Hypothalamus (tissue), 51 donors: ENCODE data around the gene KIF26B.
A peak's percentile ranks its signal among the peaks of the same experiment; 100 is the strongest.

ENCODE experiments used
- DNase-seq, 51 donors: peaks; one replicate each; lab custom pipeline; 2025; lab: John Stamatoyannopoulos, UW

Gene KIF26B

DNA sequence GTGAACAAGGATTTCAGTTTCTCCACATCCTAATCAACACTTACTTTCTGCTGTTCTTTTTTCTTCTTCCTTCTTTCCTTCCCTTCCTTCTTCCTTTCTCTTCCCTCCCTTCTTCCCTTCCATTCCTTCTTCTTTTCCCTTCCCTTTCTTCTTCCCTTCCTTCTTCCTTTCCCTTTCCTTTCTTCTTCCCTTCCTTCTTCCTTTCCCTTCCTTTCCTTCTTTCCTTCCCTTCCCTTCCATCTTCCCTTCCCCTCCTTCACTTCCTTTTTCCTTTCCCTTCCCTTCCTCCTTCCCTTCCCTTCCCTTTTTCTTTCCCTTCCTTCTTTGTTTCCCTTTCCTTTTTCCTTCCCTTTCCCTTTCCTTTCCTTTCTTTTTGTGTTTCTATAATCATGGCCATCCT is 115.3 kb downstream of the KIF26B start:
- DNase-seq, result no peak

GRCh38 chr1:245270972-245271371 is 116.2 kb downstream of the KIF26B start:
- no peak for DNase-seq

DNA sequence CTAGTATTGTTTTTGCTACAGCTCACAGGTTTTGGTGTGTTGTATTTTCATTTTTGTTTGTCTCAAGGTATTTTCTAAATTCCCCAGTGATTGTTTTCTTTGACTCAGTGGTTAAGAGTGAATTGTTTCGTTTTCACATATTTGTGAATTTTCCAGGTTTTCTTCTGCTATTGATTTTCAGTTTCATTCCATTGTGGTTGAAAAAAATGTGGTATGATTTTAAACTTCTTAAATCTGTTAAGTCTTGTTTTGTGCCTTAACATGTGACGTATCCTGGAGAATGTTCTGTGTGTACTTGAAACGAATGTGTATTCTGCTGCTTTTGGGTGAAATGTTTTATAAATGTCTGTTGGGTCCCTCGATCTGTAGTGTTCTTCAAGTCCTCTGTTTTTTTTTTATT is 117.9 kb downstream of the KIF26B start:
- DNase-seq, result no peak

DNA sequence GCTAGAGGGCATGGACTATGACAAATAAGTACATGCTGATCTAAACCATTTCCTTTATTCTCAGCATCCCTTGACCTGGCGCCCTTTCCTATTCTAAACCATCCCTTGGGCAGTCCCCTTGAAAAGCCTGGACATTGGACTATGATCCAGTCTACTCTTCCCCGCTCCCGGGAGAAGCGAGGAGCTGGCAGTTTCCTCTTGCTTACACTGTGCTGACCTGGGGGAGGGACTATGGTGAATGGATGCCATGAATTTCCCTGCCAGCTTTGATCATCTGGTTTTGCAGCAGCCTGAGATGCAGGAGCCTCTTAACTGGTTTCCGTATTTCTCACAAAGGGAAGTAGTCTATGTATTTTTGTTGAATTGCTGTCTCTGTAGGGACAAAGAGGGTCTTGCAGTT is 121.7 kb downstream of the KIF26B start:
- no peak for DNase-seq

- no peak for DNase-seq
These were observed 122.5 kb downstream of the KIF26B start for GRCh38 chr1:245277276-245277675.

DNA sequence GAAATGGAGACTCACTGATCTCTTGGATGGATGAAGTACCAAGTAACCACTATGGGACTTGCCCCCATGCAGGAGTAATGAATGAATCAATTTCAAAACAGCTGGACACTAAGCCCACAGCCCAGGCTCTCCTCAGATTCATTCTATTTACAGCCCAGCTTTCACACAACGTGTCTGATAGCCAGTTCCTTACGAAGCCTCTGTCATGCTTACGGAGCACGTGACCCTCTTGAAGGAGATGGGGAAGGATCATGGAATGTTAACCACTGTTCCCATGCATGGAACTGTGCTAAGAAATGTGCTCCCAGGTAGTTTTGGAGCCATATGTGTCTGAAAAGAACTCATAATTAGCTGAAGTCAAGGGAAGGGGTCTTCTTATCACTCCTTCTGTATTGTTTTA is 124.1 kb downstream of the KIF26B start:
- DNase-seq, result no peak

- DNase-seq, result no peak
These were observed 124.6 kb downstream of the KIF26B start for GRCh38 chr1:245279346-245279745.

GRCh38 chr1:245283001-245283400 is 128.2 kb downstream of the KIF26B start:
- no peak for DNase-seq

DNA sequence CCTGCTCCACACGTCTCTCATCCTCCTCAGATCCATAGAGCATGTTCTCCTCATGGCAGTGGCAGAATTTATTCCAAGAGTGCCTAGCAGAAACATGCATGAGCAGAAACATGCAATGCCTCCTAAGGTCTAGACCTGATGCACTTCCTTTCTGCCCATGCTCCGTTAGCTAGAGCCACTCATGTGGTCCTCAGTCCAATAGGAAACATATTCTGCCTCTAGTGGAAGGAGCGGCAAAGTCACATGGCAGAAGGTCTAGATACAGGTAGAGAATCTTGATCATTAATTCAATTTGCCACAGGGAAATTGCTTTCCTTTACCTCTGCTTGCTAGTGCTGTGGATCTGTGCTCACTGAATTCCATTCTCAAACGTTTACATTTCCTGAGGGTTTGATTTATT is 130.4 kb downstream of the KIF26B start:
- DNase-seq, result no peak

DNA sequence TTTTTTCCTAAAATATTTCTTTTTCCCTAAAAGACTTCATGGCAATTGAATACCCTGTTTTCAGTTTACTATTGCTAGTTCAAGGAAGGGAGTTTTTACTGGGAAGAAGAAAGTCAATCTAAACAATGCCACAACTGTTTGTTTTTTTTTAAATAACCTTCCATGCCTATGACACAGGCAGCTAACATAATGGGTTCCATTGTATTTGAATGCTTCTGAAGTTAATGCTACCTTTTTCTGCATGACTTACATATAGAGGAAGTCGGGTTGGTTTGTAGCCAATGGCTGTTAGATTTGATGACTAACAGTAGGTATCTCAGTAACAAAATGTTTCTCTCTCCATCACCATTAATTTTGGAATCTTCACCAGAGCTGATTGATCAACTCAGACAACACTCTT is 134.0 kb downstream of the KIF26B start:
- DNase-seq, result no peak

DNA sequence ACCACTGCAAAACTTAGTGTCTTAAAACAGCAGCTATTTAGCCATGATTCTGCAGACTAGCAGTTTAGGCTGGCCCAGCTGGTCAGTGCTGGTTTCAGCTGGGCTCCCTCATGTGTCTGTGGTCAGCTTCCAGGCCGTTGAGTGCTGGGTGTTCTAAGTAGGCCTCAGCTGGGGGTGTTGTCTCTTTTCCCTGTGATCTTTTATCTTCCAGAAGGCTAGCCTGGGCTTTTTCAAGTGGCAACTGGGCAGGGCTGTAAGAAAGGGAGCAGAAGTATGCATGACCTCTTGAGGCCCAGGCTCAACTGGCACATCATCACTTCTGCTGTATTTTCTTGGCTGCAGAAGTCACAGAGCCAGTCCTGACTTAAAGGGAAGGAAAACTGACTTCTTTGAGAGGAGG is 136.1 kb downstream of the KIF26B start:
- DNase-seq, result no peak

- DNase-seq, result no peak
These were observed 136.6 kb downstream of the KIF26B start for GRCh38 chr1:245291351-245291750.

DNA sequence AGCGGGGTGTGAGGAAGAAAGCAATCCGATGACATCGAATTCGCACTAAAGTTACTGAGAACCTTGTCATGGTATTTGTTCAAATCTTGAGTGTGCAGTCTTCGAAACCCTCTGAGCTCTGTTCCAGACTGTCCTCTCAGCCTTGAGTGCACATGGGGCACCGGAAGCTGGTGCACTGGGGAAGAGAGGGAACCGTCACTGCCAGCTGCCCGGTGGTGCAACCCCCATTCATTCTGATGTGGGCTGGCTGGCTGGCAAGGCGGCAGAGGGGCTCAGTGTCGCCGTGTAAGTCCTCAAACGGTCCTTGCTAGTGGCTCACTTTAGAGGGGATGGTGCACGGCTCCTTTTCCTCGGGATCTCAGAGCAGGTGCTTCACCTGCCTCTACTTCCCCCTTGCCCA is 137.4 kb downstream of the KIF26B start:
- no peak for DNase-seq

DNA sequence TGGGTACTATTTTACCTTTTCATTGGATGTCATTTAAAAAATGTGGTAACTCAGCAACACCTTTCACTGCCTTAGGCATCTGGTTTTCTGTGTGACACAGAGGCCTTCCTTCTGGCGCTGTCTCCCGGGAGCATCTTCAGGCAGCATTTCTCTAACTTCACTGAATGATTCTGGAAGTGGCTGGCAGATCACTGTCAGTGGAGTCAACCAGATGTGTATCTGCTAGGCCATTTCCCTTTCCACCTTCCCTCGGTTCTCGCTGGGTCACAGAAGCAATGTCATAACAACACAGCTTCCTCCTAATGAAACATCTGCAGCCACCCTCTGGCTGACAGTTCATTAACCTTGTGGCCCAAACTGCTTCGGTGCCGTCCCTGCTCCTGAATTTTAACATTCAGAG is 137.8 kb downstream of the KIF26B start:
- DNase-seq, result no peak

- DNase-seq, result no peak
These were observed 139.2 kb downstream of the KIF26B start for GRCh38 chr1:245294020-245294419.

DNA sequence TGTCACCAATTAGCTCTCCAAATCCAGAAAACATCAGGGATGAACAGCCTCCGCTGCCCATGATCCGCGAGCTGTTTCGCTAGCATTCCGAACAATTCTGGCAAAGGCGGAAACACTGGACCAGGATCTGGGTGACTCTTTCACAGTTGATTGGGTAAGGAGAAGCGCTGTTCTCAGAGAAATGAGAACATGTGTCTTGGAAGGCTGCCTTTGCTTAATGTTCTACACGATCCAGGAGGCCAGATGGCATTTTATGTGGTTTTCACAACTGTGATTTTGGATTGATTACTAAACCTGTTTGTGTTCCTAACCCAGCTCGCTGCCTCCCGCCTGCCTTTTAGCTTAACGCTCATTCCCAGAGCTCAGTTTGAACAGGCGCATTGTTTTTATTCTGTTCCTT is 144.0 kb downstream of the KIF26B start:
- DNase-seq, result peak in 11 of 51 donors; percentile 4 to 59 (median 10)

GRCh38 chr1:245301162-245301580 is 146.4 kb downstream of the KIF26B start:
- DNase-seq, result no peak

GRCh38 chr1:245301921-245302320 is 147.1 kb downstream of the KIF26B start:
- DNase-seq, result no peak

DNA sequence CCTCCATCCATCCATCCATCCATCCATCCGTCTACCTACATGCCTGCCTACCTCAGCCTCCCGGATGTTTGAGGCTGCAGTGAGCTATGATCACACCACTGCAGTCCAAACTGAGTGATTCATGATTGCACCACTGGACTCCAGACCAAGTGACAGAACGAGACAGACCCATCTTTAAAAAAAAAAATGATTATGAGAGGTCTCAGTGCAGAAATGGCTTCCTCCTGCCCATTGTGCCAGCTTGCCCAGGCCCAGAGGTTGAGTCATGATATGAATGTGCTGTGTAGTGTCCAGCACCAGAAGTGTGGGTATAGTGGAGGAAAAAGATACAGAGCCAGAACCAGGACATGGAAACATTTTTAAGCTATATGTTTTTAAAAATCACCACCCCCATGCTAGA is 149.9 kb downstream of the KIF26B start:
- no peak for DNase-seq

DNA sequence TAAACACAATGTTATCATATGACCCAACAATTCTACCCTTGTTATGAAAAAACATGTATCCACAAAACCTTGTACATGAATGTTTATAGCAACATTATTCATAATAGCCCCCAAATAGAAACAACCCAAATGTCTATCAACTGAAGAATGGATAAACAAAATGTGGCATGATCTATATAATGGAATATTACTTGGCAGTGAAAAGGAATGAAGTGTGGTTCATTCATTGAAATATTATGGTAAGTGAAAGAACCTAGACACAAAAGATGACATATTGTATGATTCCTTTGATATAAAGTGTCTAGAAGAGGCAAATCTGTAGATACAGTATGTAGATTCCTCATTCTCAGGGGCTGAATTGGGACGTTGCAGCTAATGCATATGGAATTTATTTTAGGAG is 151.2 kb downstream of the KIF26B start:
- DNase-seq, result no peak

GRCh38 chr1:245306628-245307410 is 152.0 kb downstream of the KIF26B start:
- no peak for DNase-seq

GRCh38 chr1:245310571-245311531 is 156.1 kb downstream of the KIF26B start:
- DNase-seq, result peak in 2 of 51 donors; percentile 10 to 27
